ENCODE measurements around the gene ASAP3. TPM values are rescaled to one million over a fixed set of nuclear protein-coding genes. Genes with fewer than 3 reads are reported as not detected.
A peak's percentile ranks its signal among the peaks of the same experiment; 100 is the strongest.

The ASAP3 gene
- total and polyA plus RNA-seq, 2 experiments from 2014 or later = 62.0 to 157 TPM

- H3K27me3 ChIP-seq = no peaks in the 10 kb centered on the region
- H3K4me1 ChIP-seq (ENCODE audit: low read depth) = peaks cover 29% of the 10 kb centered on the region
- peaks cover 5% of the 10 kb centered on the region for H3K36me3 ChIP-seq
- no peak for DNase-seq (ENCODE audit: low read depth in 1 of 2, low spot score in 1 of 2)
- H3K4me3 ChIP-seq = no peak overlapping the region
- no peak for TF ChIP-seq CTCF (IDR thresholded peaks at IDR 0.05; ENCODE audit: low read depth, low read length)
- H3K27ac ChIP-seq = peak overlapping the region; percentile 94
- no peaks in the 10 kb centered on the region for H3K9me3 ChIP-seq (ENCODE audit: low read depth)
Observed at GRCh38 chr1:23395849-23396248, 88.1 kb downstream of the ASAP3 start.

DNA sequence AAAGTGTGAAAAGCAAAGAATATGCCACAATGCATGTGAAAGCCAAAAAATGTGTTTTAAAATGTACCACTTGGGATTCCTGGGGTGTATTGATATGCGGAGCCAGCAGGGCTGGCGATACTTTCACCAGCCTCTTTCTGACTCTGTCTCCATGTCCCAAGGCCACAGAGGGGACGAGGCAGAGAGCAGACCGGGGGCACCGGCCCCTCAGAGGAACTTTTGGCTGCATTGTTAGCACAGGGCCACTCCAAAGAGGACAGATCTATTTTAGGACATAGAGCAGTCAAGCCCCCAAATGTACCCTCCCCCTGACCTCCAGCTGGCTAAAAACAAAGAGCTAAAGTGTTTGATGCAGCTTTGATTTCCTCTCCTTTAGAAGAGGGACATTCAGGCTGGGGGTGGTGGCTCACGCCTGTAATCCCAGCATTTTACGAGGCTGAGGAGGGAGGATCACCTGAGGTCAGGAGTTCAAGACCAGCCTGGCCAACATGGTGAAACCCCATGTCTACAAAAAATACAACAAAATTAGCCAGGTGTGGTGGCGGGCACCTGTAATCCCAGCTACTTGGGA is 88.7 kb downstream of the ASAP3 start:
- peak overlapping the region; percentile 94 for H3K27ac ChIP-seq
- no peak overlapping the region for H3K4me3 ChIP-seq
- H3K4me1 ChIP-seq (ENCODE audit: low read depth) = peaks cover 29% of the 10 kb centered on the region
- no peak for TF ChIP-seq CTCF (IDR thresholded peaks at IDR 0.05; ENCODE audit: low read depth, low read length)
- H3K36me3 ChIP-seq = peaks cover 5% of the 10 kb centered on the region
- no peaks in the 10 kb centered on the region for H3K27me3 ChIP-seq
- H3K9me3 ChIP-seq (ENCODE audit: low read depth) = no peaks in the 10 kb centered on the region
- peak in 1 of 2 donors; percentile 82 for DNase-seq (ENCODE audit: low read depth in 1 of 2, low spot score in 1 of 2)

DNA sequence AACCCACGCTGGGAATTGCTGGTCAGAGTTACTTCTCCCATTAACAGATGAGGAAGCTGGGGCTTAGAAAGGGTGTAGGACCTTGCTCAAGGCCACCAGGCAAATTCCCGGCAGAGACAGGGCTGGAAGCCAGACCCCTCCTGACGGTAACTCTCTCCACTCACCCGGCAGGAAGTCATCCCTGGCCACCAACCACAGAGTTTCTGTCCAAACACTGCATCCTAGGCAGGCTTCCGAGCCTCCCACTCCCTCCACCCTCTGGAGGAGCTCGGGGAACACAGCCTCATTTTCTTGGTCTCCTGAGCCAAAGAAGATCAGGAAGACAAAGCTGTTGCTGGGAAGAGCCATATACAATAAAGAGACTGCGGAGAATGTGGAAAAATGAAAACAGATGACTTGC is 89.3 kb downstream of the ASAP3 start:
- peak; percentile 47 to 96 for DNase-seq (ENCODE audit: low read depth in 1 of 2, low spot score in 1 of 2)
- H3K27me3 ChIP-seq = no peaks in the 10 kb centered on the region
- peak overlapping the region; percentile 94 for H3K27ac ChIP-seq
- no peaks in the 10 kb centered on the region for H3K9me3 ChIP-seq (ENCODE audit: low read depth)
- TF ChIP-seq CTCF (IDR thresholded peaks at IDR 0.05; ENCODE audit: low read depth, low read length) = peak; percentile 14
- no peak overlapping the region for H3K4me3 ChIP-seq
- H3K4me1 ChIP-seq (ENCODE audit: low read depth) = peaks cover 29% of the 10 kb centered on the region
- peaks cover 5% of the 10 kb centered on the region for H3K36me3 ChIP-seq

GRCh38 chr1:23394181-23394580 is 89.8 kb downstream of the ASAP3 start:
- Histone ChIP-seq H3K9me3 (ENCODE audit: low read depth) (no peaks in the 10 kb centered on the region), H3K36me3 (peaks cover 5% of the 10 kb centered on the region), H3K4me1 (ENCODE audit: low read depth) (peaks cover 29% of the 10 kb centered on the region), H3K4me3 (no peak overlapping the region), H3K27ac (peak overlapping the region; percentile 94), H3K27me3 (no peaks in the 10 kb centered on the region)
- TF ChIP-seq CTCF (IDR thresholded peaks at IDR 0.05; ENCODE audit: low read depth, low read length) = no peak
- DNase-seq (ENCODE audit: low read depth in 1 of 2, low spot score in 1 of 2) = peak; percentile 78 to 98

DNA sequence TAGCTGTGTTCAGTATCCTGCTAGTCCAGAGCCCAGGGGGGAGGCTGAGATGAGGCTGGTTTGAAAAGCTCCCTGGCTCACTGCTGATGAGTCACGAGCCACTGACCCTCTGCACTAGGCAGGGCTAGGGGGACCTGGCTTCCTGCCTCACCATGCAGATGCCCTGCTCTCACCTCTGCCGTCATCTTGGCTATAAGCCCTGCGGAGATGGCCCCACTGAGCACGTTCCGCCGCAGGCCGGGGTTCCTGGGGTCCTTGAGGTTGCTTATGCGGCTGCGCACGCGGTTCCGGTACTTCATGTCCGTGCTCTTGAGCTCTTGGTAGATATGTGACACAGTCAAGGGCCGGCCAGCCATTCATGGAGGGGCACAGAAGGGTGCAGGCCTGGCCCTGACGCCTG is 90.3 kb downstream of the ASAP3 start:
- no peak for TF ChIP-seq CTCF (IDR thresholded peaks at IDR 0.05; ENCODE audit: low read depth, low read length)
- no peaks in the 10 kb centered on the region for H3K27me3 ChIP-seq
- peak in 1 of 2 donors; percentile 94 for DNase-seq (ENCODE audit: low read depth in 1 of 2, low spot score in 1 of 2)
- H3K9me3 ChIP-seq (ENCODE audit: low read depth) = no peaks in the 10 kb centered on the region
- H3K4me3 ChIP-seq = no peak overlapping the region
- H3K27ac ChIP-seq = peak overlapping the region; percentile 94
- peaks cover 29% of the 10 kb centered on the region for H3K4me1 ChIP-seq (ENCODE audit: low read depth)
- peaks cover 5% of the 10 kb centered on the region for H3K36me3 ChIP-seq
